CD14-positive monocyte (primary cell): ENCODE results near the gene P3H2. TPM values are rescaled to one million over a fixed set of nuclear protein-coding genes. Genes with fewer than 3 reads are reported as not detected.

Experiments used
- DNase-seq, 3 donors: peaks; one replicate each; pipeline ENCODE4 v3.0.0-alpha.2; 2011 to 2022
- H2AFZ ChIP-seq: 2 replicates; pipeline ENCODE4 v1.6.0; 2012; ENCODE audit warnings: mild to moderate bottlenecking, low read depth, low read length, inconsistent platforms; ENCODE audit not compliant: insufficient read depth, poor library complexity, severe bottlenecking
- H3K27ac ChIP-seq, 2 donors: 1 replicate in 1 of 2; 2 replicates in 1 of 2; pipeline ENCODE4 v1.5.1; 2012 to 2013; ENCODE audit warnings: low read length in 2 of 2, control low read depth in 1 of 2, inconsistent platforms in 1 of 2, low read depth in 1 of 2, mild to moderate bottlenecking in 1 of 2
- H3K27me3 ChIP-seq, 2 donors: one replicate each; pipeline versions ENCODE4 v1.6.0 to v1.6.1; 2011 to 2013; ENCODE audit warnings: low read length in 2 of 2; ENCODE audit not compliant: control insufficient read depth in 2 of 2, insufficient read depth in 2 of 2
- H3K36me3 ChIP-seq, 2 donors: replicated peaks in 1 of 2; 1 replicate in 1 of 2; 2 replicates in 1 of 2; pipeline versions ENCODE4 v1.5.1 to v1.6.1; 2012 to 2013; ENCODE audit warnings: low read length in 2 of 2, control low read depth in 1 of 2, inconsistent platforms in 1 of 2, mild to moderate bottlenecking in 1 of 2; ENCODE audit not compliant: insufficient read depth in 2 of 2, control insufficient read depth in 1 of 2
- H3K4me1 ChIP-seq, 2 donors: 1 replicate in 1 of 2; 2 replicates in 1 of 2; pipeline versions ENCODE4 v1.5.1 to v1.6.1; 2012 to 2013; ENCODE audit warnings: low read length in 2 of 2, control low read depth in 1 of 2, inconsistent platforms in 1 of 2, mild to moderate bottlenecking in 1 of 2, moderate library complexity in 1 of 2; ENCODE audit not compliant: insufficient read depth in 2 of 2, control insufficient read depth in 1 of 2
- H3K4me2 ChIP-seq: replicated peaks from 2 replicates; pipeline ENCODE3; 2012; ENCODE audit warnings: low read length, moderate library complexity, mild to moderate bottlenecking; ENCODE audit not compliant: poor library complexity, severe bottlenecking; ENCODE audit errors: extremely low read depth
- H3K4me3 ChIP-seq, 3 experiments: fragments of 200-600 bp in 1 of 3; sonication (generic) in 1 of 3; replicated peaks in 1 of 3; 1 replicate in 2 of 3; 2 replicates in 1 of 3; pipeline ENCODE4 v1.5.1; 2011 to 2013; ENCODE audit warnings: low read length in 3 of 3, mild to moderate bottlenecking in 3 of 3, control low read depth in 2 of 3, low read depth in 2 of 3, inconsistent platforms in 1 of 3, moderate library complexity in 1 of 3
- H3K79me2 ChIP-seq: 2 replicates; pipeline ENCODE4 v1.6.0; 2012; ENCODE audit warnings: mild to moderate bottlenecking, control low read depth, inconsistent platforms, low read length, moderate library complexity; ENCODE audit not compliant: insufficient read depth
- H3K9ac ChIP-seq: 2 replicates; pipeline ENCODE4 v1.6.0; 2017; ENCODE audit warnings: low read length, mild to moderate bottlenecking; ENCODE audit not compliant: insufficient read depth, poor library complexity, severe bottlenecking
- H3K9me3 ChIP-seq, 2 donors: replicated peaks in 1 of 2; 1 replicate in 1 of 2; 2 replicates in 1 of 2; pipeline versions ENCODE4 v1.5.1 to v1.6.1; 2012 to 2013; ENCODE audit warnings: low read length in 2 of 2, control low read depth in 1 of 2; ENCODE audit not compliant: control insufficient read depth in 1 of 2, insufficient read depth in 1 of 2
- H4K20me1 ChIP-seq: 2 replicates; pipeline ENCODE4 v1.6.0; 2012; ENCODE audit warnings: mild to moderate bottlenecking, low read length, control low read depth, moderate library complexity; ENCODE audit not compliant: insufficient read depth
- H3K27ac Mint-ChIP-seq, 7 donors: one replicate each; pipeline ENCODE4 v1.8.0; 2020; ENCODE audit warnings: mild to moderate bottlenecking in 7 of 7, mixed read lengths in 7 of 7, moderate library complexity in 6 of 7, inconsistent platforms in 2 of 7
- H3K27me3 Mint-ChIP-seq, 3 donors: one replicate each; pipeline ENCODE4 v1.8.0; 2021 to 2022; ENCODE audit warnings: low read depth in 3 of 3, mild to moderate bottlenecking in 3 of 3, mixed read lengths in 3 of 3, moderate library complexity in 3 of 3, inconsistent platforms in 1 of 3
- H3K36me3 Mint-ChIP-seq, 2 donors: one replicate each; pipeline ENCODE4 v1.8.0; 2020; ENCODE audit warnings: mixed read lengths in 2 of 2, inconsistent platforms in 1 of 2, mild to moderate bottlenecking in 1 of 2
- H3K4me1 Mint-ChIP-seq: one replicate; pipeline ENCODE4 v1.8.0; 2020; ENCODE audit warnings: mild to moderate bottlenecking, mixed read lengths
- H3K4me3 Mint-ChIP-seq, 2 donors: one replicate each; pipeline ENCODE4 v1.8.0; 2020; ENCODE audit warnings: mild to moderate bottlenecking in 2 of 2, mixed read lengths in 2 of 2, moderate library complexity in 1 of 2
- H3K9me3 Mint-ChIP-seq, 7 donors: one replicate each; pipeline ENCODE4 v1.8.0; 2020 to 2022; ENCODE audit warnings: mixed read lengths in 7 of 7, mild to moderate bottlenecking in 6 of 7, moderate library complexity in 6 of 7, inconsistent platforms in 2 of 7
- WGBS: methylation state at CpG from one replicate; pipeline ENCODE4 v1.1.5; 2013; ENCODE audit warnings: missing lambda C conversion rate; ENCODE audit not compliant: insufficient coverage; 5-methylcytosine and 5-hydroxymethylcytosine counted together
- intact Hi-C, 2 donors: fragments of 100-400 bp; cut with micrococcal nuclease; formaldehyde crosslinking; loops; one replicate each; pipeline versions ENCODE4 v1.15.0 to v1.15.1; 2023
- polyA plus RNA-seq, 3 donors: library from polyadenylated mRNA; depleted of rRNA in 1 of 3; unstranded in 2 of 3; stranded (reverse) in 1 of 3; fragments of 300-500 nt in 2 of 3; fragments of >200 nt in 1 of 3; fragmentation: Illumina TruSeq in 2 of 3; gene quantifications; 1 replicate in 2 of 3; 2 replicates in 1 of 3; pipeline ENCODE4 v1.2.3, GENCODE V29; 2012 to 2021
- TF ChIP-seq, protein P1 (sequence below): fragments of 200-600 bp; IDR thresholded peaks from one replicate; pipeline ENCODE4 v1.8.0; 2022; ENCODE audit warnings: antibody characterized with exemption, mild to moderate bottlenecking

Gene P3H2
- polyA plus RNA-seq, 3 donors: 0.25 to 0.31 (median 0.27) TPM

GRCh38 chr3:190008432-190008831, 112.3 kb downstream of the P3H2 start:
- intact Hi-C loops: no loop called here

DNA sequence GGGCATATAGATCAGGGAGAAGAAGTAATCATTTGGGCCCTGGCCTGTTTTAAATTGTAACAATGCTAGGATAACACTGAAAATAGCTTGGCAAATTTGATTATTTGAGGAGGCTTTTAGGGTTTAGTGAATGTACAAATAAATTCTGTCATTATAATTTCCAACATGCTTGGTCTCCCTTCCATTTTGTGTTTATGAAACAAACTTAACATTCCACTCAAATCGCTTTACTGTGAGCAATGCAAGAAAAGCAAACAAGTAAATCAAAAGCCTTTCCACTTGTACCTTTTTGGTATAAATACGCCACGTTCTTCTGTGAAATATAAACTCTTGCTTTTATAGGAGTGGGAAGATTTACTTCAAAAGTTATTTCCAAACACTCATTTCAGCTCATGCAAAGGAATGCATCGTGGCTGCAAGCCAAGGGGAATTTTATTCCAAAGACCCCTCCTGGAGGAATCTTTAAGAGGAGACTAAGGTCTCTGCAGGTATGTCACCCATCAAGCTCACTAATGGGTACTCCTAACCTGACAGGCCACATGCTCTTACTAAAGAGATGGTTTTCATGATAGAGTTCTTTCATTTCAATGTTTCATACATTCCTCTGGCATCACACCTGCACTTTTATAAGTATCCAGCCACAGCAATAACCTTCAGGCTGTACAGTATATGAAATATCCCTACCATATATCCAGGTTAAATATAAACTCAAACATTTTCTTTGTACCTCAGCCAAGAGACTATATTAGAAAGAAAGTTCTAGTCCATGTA, 115.2 kb downstream of the P3H2 start:
- Histone ChIP-seq H2AFZ (no peak overlapping the region), H3K27ac (no peak overlapping the region), H3K36me3 (no peaks in the 10 kb centered on the region), H3K4me1 (no peaks in the 10 kb centered on the region), H4K20me1 (no peaks in the 10 kb centered on the region), H3K79me2 (no peaks in the 10 kb centered on the region), H3K27me3 (no peaks in the 10 kb centered on the region), H3K4me2 (no peak overlapping the region), H3K9me3 (no peaks in the 10 kb centered on the region), H3K9ac (no peak overlapping the region), H3K4me3 (no peak overlapping the region)
- no peaks in the 10 kb centered on the region for H3K9me3 Mint-ChIP-seq
- DNase-seq: no peak
- no CpG with 5 or more reads among the region's 4 CpGs for WGBS
- TF ChIP-seq, protein P1, sequence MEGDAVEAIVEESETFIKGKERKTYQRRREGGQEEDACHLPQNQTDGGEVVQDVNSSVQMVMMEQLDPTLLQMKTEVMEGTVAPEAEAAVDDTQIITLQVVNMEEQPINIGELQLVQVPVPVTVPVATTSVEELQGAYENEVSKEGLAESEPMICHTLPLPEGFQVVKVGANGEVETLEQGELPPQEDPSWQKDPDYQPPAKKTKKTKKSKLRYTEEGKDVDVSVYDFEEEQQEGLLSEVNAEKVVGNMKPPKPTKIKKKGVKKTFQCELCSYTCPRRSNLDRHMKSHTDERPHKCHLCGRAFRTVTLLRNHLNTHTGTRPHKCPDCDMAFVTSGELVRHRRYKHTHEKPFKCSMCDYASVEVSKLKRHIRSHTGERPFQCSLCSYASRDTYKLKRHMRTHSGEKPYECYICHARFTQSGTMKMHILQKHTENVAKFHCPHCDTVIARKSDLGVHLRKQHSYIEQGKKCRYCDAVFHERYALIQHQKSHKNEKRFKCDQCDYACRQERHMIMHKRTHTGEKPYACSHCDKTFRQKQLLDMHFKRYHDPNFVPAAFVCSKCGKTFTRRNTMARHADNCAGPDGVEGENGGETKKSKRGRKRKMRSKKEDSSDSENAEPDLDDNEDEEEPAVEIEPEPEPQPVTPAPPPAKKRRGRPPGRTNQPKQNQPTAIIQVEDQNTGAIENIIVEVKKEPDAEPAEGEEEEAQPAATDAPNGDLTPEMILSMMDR: no peak
- intact Hi-C loops: no loop called here
- H3K4me3 Mint-ChIP-seq: no peak overlapping the region
- peaks cover 0 to 2% (median 0%) of the 10 kb centered on the region in 3 donors for H3K27me3 Mint-ChIP-seq
- no peaks in the 10 kb centered on the region for H3K4me1 Mint-ChIP-seq
- no peak overlapping the region for H3K27ac Mint-ChIP-seq
- no peaks in the 10 kb centered on the region for H3K36me3 Mint-ChIP-seq

More at GRCh38 chr3:190008432-190008831, 112.3 kb downstream of the P3H2 start:
- Histone ChIP-seq H3K4me2 (no peak overlapping the region), H3K9me3 (no peaks in the 10 kb centered on the region), H2AFZ (no peak overlapping the region), H4K20me1 (no peaks in the 10 kb centered on the region), H3K79me2 (no peaks in the 10 kb centered on the region), H3K9ac (no peak overlapping the region), H3K36me3 (no peaks in the 10 kb centered on the region), H3K4me3 (no peak overlapping the region), H3K27me3 (no peaks in the 10 kb centered on the region), H3K4me1 (no peaks in the 10 kb centered on the region), H3K27ac (no peak overlapping the region)
- Mint-ChIP-seq H3K27me3 (peaks cover 0 to 2% (median 1%) of the 10 kb centered on the region in 3 donors), H3K9me3 (no peaks in the 10 kb centered on the region), H3K27ac (no peak overlapping the region), H3K4me3 (no peak overlapping the region), H3K36me3 (no peaks in the 10 kb centered on the region), H3K4me1 (no peaks in the 10 kb centered on the region)
- TF ChIP-seq, protein P1: no peak
- DNase-seq: no peak
- no CpG with 5 or more reads among the region's 2 CpGs for WGBS
